G401.6 (cell line): ENCODE measurements around the gene CFAP20DC.
"Not testable (repeated sequence)": the region's sequence is repeated elsewhere in the genome, so short reads cannot be mapped to it uniquely, and the experiment has no call there.

Experiments
- FAIRE-seq: peaks from 2 replicates; lab custom pipeline; 2012; peaks lifted over from hg19 to GRCh38; lab: Jason Lieb, UNC

Gene CFAP20DC

DNA sequence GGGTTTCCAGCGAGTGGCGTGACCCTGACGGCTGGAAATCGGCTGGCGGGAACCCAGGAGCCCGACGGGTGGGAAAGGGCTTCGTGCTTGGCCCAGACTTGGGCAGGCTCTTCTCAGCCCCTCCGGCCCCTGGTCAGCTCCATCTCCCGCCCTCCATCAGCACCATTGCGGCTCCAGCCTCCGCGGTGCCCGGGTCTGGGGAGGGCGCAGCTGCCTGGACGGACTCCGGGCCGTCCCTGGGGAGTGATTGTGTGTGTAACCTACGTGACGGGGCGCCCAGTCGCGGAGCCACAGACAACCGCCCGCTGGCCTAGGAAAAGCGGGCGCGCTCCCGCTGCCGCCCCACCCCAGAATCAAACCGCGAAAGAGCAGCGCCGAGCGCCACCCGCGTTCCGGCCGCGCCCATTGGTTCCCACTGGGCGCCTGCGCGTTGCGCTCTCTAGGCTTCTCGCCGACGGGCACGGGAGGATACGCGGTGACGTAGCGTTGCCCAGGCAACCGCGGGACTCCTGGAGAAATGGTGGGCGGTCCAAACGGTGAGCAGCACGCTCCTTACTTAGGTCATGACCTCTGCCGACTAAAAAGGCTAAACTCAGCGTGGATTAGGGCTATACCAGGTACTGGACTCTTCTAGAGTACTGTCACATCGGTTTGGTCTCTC lies at the start of gene CFAP20DC:
TSS of gene CFAP20DC (minus strand) at position 355 of the 661 bp plus-strand sequence. CDS start 394 bp downstream, outside the sequence.
- no peak for FAIRE-seq

DNA sequence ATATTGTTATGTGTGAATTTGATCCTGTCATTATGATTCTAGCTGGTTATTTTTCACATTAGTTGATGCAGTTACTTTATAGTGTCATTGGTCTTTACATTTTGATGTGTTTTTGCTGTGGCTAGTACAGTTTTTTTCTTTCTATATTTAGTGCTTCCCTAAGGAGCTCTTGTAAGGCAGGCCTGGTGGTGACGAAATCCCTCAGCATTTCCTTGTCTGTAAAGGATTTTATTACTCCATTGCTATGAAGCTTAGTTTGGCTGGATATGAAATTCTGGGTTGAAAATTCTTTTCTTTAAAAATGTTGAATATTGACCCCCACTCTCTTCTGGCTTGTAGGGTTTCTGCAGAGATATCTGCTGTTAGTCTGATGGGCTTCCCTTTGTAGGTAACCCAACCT lies 48.7 kb upstream of the CFAP20DC start:
- FAIRE-seq = not testable (repeated sequence)

DNA sequence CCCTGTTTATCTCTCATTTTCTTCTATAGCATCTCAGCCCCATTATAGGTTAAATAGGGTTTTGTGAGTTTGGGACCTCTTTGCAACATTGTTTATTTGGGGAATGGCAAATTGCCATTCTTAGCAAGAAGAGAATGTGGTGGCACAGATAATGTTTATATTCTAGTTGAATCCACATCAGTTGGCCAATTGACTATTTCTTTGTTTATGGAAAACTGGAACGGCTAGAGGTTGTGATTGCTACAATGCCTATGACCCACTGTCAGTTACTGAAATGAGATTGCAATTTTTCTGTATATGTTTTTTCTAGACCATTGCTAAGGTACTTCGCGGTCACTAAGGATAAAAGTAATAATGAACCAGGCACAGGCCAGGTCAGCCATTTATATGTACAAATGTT lies 44.6 kb upstream of the CFAP20DC start:
- no peak for FAIRE-seq

DNA sequence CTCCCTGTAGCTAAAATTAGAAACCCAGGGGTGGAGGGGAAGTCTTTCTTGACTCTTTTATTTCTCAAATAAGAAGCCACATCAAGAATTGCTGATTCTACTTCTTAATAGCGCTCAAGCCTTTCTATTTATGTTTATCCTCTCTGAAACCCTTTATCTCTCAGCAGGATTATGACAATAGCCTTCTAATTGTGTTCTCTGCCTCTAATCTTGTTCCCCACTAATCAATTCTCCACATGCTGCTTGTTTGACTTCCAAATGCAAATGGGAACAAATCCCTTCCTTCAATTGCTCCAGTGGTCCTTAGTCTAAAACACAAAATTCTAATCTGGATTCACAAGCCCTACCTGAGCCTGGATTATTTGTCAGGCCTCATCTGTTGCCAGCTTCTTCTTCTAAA lies 43.7 kb upstream of the CFAP20DC start:
- FAIRE-seq = no peak

DNA sequence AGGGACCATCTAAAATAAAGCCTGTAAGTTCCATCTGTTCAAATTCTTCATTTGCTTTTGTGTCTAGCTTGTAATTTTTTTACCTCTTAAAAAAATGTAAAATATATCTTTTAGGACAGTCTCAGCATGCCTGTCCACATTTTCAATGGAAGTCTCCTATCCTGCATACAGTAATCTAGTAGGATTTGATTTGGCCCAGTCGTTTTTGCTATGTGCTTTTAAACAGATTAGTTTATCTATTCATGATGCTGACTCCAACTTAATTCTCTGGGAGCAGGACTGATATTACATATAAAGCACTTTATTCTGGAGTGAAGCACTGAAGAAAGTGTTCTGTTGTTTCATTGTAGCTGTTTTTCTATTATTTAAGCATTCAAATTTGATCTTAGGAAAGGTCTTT lies 38.9 kb upstream of the CFAP20DC start:
- FAIRE-seq = no peak

DNA sequence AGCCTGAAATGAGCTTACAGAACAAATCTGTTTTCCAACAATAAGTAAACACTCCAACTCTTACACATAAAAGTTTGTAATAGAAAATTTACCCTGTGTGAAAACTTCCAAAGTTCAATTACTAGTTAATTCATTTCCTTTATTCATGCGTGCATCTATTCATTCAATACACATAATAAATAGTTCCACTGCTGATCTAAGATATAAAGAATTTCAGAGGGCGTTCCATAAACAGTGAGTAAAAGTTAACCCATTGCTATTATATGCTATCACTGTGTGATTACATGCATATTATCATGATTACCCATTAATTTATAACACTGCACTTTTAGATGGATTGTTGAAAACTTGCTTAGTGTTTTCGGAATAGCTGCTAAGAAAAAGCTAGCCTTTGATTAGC lies 36.2 kb upstream of the CFAP20DC start:
- FAIRE-seq = no peak

DNA sequence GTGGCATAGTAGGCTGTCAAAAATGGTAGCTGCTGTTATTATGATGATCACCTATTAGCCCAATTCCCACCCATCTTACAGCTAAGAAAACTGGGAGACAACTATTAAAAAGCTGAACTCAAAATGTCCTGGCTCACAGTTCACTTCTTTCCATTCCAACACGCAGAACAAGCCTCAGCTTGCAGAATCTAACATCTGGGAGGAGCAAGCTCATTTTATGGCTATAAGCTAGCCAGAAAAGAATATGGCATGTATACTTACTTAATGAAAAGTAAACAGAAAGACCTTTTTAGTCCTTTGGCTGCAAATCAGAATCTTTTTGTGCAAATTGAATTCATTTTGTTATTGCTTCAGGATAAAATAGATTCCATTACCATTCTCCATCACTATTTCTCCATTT lies 34.8 kb upstream of the CFAP20DC start:
- no peak for FAIRE-seq

DNA sequence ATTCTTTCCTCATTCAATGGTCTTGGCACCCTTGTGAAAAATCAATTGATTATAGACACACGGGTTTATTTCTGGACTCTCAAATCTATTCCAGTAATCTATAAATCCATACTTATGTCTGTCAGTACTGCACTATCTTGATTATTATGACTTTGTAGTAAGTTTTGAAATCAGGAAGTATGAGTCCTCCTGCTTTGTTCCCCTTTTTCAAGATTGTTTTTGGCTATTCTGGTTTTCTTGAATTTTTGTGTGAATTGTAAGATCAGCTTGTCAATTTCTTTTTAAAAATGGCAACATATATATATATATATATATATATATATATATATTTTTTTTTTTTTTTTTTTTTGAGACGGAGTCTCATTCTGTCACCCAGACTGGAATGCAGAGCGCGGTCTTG lies 32.3 kb upstream of the CFAP20DC start:
- no peak for FAIRE-seq

DNA sequence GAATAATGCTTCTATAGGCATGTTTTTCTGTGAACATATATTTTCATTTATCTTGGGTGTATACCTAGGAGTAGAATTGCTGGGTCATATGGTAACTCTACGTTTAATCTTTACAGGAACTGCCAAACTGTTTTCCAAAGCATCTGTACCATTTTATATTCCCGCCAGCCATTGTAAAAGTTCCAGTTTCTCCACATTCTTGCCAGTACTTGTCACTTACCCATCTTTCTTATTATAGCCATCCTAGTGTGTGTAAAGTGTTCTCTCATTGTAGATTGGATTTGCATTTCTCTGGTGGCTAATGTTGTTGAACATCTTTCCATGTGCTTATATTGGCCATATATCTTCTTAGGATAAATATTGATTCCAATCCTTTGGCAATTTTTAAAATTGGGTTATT lies 31.2 kb upstream of the CFAP20DC start:
- no peak for FAIRE-seq

DNA sequence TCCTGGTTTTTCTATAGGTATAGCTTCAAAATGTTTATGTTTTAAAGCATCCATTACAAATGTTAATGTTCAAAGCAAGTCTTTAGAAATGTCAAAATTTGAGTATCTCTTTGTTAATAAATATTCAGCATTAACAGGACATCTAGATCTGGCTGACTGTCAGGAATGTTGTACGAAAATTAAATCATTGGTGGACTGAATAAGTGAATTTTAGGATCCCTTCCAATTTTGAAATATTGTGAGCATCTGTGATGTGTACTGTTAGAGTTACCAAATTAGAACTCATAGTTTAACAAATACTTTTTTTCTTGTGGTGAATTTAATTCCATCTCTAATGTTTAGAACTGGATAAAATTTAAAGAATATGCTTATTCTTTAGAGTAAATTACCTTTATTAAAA lies 30.1 kb upstream of the CFAP20DC start:
- no peak for FAIRE-seq

DNA sequence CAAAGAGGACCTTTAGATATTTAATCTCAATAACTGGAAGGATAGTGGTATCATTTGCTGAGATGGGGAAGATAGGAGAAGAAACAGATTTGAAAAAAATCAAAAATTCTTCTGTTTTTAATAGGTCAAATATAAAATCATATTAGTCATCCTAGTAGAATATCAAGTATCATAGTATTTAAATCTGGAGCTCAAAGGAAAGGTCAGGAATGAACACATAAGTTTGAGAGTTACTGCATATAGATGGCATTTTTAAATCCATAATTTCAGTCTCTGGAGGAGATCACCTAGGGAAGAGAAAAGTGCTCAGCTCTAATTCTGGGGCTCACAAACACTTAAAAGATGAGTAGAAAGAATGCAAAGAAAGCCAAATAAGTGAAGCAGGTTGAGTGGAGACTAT lies 24.9 kb upstream of the CFAP20DC start:
- no peak for FAIRE-seq

DNA sequence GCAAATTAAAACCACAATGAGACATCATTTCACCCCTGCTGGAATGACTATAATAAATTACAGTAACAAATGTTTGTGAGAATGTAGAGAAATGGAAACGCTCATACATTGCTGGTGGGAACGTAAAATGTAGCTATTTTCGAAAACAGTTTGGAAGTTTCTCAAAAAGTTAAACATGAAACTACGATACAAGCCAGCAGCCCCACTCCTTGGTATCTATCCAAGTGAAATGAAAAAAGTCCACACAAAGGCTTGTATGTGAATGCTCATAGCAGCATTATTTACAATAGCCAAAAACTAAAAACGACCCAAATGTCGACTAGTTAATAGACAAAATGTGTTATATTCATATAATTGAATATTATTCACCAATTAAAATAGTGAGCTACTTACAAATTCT lies 22.9 kb upstream of the CFAP20DC start:
- FAIRE-seq = no peak

DNA sequence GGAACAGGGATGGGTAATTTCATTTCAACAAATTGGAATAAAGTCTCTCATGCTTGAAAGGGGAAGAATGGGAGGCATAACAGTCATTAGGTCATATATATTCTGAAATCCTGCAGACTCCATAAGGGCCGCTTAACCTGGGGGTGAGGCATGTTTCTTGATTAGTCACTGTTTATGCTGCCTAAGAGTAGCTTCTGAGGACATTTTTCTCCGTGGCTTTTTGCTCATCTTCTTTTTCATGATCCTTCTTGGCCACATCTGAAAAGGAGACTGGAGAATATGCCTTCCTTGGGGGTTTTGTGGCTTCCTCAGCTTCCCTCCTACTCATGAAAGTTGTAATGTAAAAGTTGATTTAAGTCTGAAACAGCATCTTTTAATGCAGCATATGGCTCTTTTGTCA lies 20.0 kb upstream of the CFAP20DC start:
- no peak for FAIRE-seq

DNA sequence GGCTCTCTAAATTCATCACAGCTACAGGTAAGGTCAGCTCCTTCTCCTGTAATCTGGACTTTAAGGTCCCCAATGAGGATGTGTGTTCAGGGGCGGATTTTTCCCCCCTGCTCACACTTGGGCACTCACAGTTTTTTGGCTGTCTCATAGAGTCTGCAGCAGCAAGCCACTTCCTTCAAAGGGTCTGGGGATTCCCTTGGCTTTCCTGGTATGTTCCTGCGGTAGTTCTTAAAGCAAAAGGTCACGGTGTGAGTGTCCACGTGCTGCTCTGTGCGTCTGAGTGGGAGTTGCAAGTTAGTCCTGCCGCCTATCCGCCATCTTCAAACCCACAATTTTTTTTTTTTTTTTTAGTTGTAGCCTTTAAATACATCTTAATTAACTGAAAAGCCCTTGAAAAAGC lies 15.4 kb upstream of the CFAP20DC start:
- FAIRE-seq = no peak

DNA sequence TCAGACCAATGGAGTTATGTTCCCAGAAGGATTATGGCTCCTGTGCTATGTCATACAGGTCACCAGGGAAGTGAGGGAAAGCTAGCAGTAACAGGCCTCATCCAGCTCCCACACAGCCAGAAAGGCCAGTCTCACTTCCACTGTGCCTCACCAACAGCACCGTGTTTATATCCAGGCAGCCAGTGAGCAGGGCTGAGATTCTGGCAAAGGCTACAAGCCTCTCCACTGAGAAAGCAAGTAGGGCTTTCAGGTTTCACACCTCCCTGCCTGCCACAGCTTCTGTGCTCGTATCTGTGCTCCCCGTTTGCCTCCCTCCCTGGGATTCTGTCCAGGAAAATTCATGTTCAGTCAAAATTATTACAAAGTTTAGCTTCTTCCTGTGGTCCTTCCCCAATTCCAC lies 14.9 kb upstream of the CFAP20DC start:
- FAIRE-seq = no peak

DNA sequence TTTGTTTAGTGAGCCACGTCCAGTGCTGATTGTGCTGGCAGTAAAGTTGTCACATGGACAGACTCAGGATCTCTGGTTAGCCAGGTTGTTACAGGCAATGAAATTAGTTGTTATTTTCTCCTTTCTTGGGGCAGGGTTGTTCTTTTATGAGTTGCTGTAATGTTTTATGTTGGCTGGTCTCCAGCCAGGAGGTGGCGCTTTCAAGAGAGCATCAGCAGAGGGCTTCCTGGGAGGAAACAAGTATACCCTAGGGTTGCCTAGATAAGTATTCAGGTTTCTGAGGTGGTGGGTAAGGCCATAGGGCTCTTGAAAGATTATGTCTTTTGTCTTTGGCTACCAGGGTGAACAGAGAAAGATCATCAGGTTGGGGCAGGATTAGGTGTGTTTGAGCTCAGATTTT lies 14.5 kb upstream of the CFAP20DC start:
- FAIRE-seq = no peak

DNA sequence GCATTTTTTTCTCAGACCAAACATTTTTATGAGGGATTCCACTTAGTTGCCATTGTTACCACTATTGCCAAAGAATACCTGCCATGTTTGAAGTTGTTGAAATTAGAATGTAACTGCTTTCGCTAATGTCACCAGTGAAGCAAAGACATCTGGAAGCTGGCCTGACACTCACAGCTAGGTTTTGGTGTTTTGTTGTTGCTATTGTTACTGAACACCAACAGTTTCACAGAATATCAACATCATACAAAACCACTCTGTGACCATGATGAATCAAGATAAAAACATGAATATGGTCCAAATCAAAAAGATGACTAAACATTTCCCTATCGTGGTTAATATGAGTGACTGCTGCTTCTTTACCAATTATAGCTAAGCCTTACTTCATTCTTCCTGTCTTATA lies 6.9 kb upstream of the CFAP20DC start:
- FAIRE-seq = no peak

DNA sequence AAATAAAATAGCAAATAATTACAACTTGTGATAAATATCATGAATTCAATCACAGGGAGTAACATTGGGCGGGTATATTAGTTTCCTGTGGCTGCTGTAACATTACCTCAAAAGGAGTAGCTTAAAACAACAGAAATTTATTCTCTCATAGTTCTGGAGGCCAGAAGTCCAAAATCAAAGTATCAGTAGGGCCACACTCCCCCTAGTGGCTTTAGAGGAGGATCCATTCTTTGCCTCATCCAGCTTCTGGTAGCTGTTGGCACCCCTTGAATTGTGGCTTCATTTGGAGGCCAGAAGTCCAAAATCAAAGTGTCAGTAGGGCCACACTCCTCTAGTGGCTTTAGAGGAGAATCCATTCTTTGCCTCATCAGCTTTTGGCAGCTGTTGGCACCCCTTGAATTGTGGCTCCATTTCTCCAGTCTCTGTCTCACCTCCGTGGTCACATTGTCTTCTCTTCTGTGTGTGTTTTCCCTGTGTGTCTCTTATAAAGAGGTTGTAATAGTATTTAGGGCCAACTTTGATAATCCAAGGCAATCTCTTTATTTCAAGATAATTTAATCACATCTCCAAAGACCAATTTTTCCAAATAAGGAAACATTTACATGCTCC lies 3.1 kb upstream of the CFAP20DC start:
- FAIRE-seq = no peak

DNA sequence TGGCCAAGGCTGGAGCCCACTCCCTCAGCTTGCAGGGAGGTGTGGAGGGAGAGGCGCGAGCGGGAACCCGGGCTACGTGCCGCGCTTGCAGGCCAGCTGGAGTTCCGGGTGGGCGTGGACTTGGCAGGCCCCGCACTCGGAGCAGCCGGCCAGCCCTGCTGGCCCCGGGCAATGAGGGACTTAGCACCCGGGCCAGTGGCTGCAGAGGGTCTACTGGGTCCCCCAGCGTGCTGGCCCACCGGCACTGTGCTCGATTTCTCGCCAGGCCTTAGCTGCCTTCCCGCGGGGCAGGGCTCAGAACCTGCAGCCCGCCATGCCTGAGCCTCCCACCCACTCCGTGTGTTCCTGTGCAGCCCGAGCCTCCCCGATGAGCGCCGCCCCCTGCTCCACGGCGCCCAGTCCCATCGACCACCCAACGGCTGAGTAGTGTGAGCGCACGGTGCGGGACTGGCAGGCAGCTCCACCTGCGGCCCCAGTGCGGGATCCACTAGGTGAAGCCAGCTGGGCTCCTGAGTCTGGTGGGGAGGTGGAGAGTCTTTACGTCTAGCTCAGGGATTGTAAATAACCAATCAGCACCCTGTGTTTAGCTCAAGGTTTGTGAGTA lies 1.1 kb upstream of the CFAP20DC start:
- FAIRE-seq = not testable (repeated sequence)

DNA sequence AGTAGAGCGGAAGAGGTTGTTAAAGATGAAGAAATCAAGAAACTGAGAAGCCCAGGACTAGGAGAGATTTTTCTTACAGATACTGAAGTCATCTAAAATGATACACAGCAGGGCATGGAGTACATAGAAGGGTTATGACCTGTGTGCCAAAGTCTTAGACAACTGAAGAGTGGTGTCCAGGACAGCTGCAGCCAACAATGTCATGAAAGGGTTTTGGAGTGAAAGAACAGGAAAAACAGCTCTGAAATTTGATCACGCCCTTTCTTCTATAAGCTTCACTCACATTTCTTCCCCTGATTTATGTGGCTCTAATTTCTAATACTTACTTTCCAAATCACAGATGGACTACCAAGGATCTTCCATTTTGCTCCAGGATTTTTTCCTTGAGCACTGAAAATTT lies 3.0 kb downstream of the CFAP20DC start:
- FAIRE-seq = no peak

DNA sequence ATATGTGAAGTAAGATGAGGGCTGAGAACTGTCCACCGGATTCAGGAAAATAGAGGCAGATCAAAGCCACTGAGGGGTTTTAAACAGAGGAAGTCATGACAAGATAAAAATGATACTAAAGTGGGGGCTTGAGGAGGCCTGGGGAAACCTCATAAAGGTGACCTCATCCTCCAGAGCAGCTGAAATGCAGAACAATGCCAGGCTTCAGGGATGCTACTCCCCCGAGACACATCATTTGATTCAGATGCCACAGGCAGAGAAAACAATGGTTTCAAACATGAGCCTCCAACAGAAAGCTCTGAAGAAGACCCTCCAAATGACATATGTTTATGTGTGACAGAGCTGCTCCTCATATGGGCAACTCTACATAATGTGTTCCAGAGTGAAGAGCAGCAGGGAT lies 6.4 kb downstream of the CFAP20DC start:
- no peak for FAIRE-seq

DNA sequence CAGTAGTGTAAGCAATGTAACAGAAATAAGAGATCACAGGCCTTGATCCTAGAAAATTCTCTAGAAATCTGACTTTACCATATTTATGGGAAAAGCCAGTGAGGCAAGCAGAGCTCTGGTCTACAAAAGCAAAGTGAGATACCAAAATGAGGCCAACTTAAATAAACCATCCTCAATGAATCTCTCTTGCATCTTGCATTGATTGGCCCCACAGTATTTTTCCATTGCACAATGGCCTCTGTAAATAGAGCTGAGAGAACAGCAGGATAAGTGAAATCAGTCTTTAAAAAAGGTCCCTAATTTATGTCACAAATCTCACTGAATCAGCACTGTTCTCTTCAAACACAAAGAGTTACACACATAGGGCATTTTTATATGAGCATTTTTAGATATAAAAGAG lies 8.9 kb downstream of the CFAP20DC start:
- no peak for FAIRE-seq

DNA sequence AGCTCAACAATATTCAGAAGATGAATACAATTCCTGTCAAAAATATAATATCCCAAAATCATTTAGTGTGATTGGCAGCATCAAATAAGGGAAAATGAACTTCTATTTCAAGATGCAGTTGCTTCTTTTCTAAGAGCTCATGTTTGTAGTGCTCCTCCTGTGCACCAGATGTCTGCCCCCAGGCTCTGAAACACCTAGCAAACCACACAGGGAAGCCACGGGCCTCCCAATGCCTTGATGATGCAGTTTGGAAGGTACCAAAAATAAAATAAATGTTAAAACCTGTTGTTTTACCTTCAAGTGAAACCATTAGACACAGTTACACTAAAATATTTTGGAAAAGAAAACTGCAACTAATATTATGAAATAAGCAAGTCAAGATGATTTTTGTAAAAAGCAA lies 22.2 kb downstream of the CFAP20DC start:
- FAIRE-seq = no peak

DNA sequence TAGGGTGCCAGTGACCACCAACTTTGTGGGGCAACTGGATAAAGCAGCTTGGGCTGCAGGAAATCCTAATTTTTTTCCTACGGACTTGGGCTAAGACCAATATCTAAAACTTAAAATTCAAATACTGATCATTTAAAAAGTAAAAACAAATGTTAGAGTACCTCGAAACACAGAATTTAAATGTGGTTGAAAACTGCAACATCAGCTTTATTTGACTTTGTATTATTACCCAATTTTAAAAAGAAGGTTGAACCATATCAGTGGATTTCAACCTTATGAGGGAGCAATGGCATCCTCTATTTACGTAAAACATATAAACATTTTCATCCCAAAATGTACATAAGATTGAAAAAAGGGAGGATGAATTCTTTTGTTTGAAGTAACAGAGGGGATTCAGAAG lies 26.2 kb downstream of the CFAP20DC start:
- no peak for FAIRE-seq
